Lower lobe of right lung (tissue), 2 donors: Measurements from ENCODE around the gene FTL. TPM values are rescaled to one million over a fixed set of nuclear protein-coding genes. Genes with fewer than 3 reads are reported as not detected.
"Not testable (repeated sequence)": the region's sequence is repeated elsewhere in the genome, so short reads cannot be mapped to it uniquely, and the experiment has no call there.

Source experiments
- ATAC-seq, 2 donors: fragments of 200-7000 bp; cut with Tn5 transposase; one replicate each; pipeline ENCODE4 v1.9.1; 2020 to 2022; ENCODE audit warnings: mild to moderate bottlenecking in 2 of 2, moderate library complexity in 2 of 2
- DNase-seq: peaks from one replicate; pipeline ENCODE4 v3.0.0-alpha.2; 2020
- H3K27ac ChIP-seq: fragments of 200-600 bp; one replicate; pipeline ENCODE4 v1.8.0; 2022
- H3K27me3 ChIP-seq: fragments of 200-600 bp; one replicate; pipeline ENCODE4 v1.8.0; 2022; ENCODE audit warnings: low read depth
- H3K36me3 ChIP-seq: fragments of 200-600 bp; one replicate; pipeline ENCODE4 v1.8.0; 2022; ENCODE audit warnings: mild to moderate bottlenecking
- H3K4me1 ChIP-seq: fragments of 200-600 bp; one replicate; pipeline ENCODE4 v1.8.0; 2022
- H3K4me3 ChIP-seq: fragments of 200-600 bp; one replicate; pipeline ENCODE4 v1.8.0; 2022; ENCODE audit warnings: mild to moderate bottlenecking
- H3K9me3 ChIP-seq: fragments of 200-600 bp; one replicate; pipeline ENCODE4 v1.8.0; 2022
- intact Hi-C: fragments of 100-400 bp; cut with DNase I; formaldehyde crosslinking; loops from one replicate; pipeline ENCODE4 v1.11.0; 2022
- long read RNA-seq: library from polyadenylated mRNA; unstranded; transcript quantifications from one replicate; pipeline ENCODE4 v2.0.0, GENCODE V29; 2021
- total RNA-seq: library from RNA; stranded (reverse); fragmentation: NEBNext Ultra II Directional; extraction: Animal tissue kit (Norgen Biotek cat#: 25700); gene quantifications from one replicate; pipeline ENCODE4 v1.2.1, GENCODE V29; 2021
- TF ChIP-seq, protein P1 (sequence below): fragments of 200-600 bp; IDR thresholded peaks from one replicate; pipeline ENCODE4 v1.8.0; 2022; ENCODE audit warnings: antibody characterized with exemption, mild to moderate bottlenecking
- donor health status: DM: no; HTN: yes; CAD: no; lungs with severe emphysema.

FTL gene
- total RNA-seq = 9,799 TPM
- long read RNA-seq, transcript FTL-201 (4 exons, 878 nt) = major isoform, 10,751 of 11,010 reads
- long read RNA-seq, partial matches to known transcripts = 188 of 11,010 reads
- long read RNA-seq, other reads (novel, unspliced or antisense) = 71 of 11,010 reads

DNA sequence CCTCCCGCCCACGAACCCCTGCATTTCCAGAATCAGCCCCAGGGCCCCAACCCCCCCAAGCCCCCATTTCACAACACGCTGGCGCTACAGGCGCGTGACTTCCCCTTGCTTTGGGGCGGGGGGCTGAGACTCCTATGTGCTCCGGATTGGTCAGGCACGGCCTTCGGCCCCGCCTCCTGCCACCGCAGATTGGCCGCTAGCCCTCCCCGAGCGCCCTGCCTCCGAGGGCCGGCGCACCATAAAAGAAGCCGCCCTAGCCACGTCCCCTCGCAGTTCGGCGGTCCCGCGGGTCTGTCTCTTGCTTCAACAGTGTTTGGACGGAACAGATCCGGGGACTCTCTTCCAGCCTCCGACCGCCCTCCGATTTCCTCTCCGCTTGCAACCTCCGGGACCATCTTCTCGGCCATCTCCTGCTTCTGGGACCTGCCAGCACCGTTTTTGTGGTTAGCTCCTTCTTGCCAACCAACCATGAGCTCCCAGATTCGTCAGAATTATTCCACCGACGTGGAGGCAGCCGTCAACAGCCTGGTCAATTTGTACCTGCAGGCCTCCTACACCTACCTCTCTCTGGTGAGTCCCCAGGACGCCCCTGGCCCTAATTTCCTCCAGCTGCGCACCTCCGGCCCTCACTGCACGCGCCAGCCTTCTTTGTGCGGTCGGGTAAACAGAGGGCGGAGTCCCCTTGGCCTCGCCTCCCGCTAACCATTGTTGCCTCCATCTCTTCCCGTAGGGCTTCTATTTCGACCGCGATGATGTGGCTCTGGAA, at the start of gene FTL:
FTL (plus strand) TSS at position 270 of the 766 bp plus-strand sequence; CDS start at position 469, 199 bp downstream.
- H3K36me3 ChIP-seq = peaks cover 46% of the 10 kb centered on the region
- peak within 1 kb of the TSS; percentile 96 for H3K4me3 ChIP-seq
- DNase-seq (peak; percentile 99), ATAC-seq (peak; percentile 91 to 93)
- H3K4me1 ChIP-seq = peaks cover 52% of the 10 kb centered on the region
- intact Hi-C loops = no loop called here
- no peaks in the 10 kb centered on the region for H3K27me3 ChIP-seq
- TF ChIP-seq, protein P1, sequence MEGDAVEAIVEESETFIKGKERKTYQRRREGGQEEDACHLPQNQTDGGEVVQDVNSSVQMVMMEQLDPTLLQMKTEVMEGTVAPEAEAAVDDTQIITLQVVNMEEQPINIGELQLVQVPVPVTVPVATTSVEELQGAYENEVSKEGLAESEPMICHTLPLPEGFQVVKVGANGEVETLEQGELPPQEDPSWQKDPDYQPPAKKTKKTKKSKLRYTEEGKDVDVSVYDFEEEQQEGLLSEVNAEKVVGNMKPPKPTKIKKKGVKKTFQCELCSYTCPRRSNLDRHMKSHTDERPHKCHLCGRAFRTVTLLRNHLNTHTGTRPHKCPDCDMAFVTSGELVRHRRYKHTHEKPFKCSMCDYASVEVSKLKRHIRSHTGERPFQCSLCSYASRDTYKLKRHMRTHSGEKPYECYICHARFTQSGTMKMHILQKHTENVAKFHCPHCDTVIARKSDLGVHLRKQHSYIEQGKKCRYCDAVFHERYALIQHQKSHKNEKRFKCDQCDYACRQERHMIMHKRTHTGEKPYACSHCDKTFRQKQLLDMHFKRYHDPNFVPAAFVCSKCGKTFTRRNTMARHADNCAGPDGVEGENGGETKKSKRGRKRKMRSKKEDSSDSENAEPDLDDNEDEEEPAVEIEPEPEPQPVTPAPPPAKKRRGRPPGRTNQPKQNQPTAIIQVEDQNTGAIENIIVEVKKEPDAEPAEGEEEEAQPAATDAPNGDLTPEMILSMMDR = no peak
- peak within 1 kb of the TSS; percentile 93 for H3K27ac ChIP-seq
- H3K9me3 ChIP-seq = no peaks in the 10 kb centered on the region

DNA sequence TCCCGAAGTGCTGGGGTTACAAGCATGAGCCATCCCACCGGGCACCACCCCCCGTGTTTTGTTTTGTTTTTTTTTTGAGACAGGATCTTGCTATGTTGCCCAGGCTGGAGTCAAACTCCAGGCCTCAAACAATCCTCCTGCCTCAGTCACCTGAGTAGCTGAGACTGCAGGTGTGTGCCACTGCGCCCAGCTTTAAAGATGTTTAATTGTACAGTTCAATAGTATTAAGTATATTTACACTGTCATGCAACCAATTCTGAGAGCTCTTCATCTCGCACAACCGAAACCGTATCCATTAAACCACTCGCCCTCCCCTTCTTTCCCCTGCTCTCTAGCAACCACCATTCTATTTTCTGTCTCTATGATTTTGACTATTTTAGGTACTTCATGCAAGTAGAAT, 49.4 kb upstream of the FTL start:
- TF ChIP-seq, protein P1 = no peak
- Histone ChIP-seq H3K4me3 (no peak overlapping the region), H3K27ac (no peak overlapping the region), H3K4me1 (no peaks in the 10 kb centered on the region), H3K9me3 (no peaks in the 10 kb centered on the region), H3K36me3 (peaks cover 100% of the 10 kb centered on the region), H3K27me3 (no peaks in the 10 kb centered on the region)
- intact Hi-C loops = no loop called here
- ATAC-seq (peak; percentile 80 to 90), DNase-seq (no peak)

DNA sequence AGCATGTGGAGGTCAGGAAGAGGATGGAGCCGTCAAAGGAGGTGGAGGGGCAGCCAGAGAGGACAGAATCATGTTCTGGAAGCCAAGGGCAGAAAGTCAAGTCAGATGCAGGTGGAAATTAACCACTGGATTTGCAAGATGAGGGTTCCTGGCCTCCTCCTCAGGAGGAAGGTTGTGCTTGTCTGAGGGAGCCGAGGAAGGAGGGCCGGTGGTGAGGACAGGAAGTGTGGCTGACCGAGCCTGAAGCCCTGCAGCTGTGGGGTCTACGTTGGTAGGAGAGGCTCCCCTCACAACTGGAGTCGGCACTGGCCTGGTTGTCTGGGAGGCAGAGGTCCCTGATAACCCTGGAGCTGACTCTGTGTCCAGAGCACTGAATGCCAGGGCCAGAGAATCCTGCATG, 47.0 kb upstream of the FTL start:
- Histone ChIP-seq H3K27me3 (no peaks in the 10 kb centered on the region), H3K9me3 (no peaks in the 10 kb centered on the region), H3K36me3 (peaks cover 97% of the 10 kb centered on the region), H3K27ac (no peak overlapping the region), H3K4me1 (no peaks in the 10 kb centered on the region), H3K4me3 (no peak overlapping the region)
- intact Hi-C loops = no loop called here
- DNase-seq = no peak
- TF ChIP-seq, protein P1 = no peak
- ATAC-seq = no peak

DNA sequence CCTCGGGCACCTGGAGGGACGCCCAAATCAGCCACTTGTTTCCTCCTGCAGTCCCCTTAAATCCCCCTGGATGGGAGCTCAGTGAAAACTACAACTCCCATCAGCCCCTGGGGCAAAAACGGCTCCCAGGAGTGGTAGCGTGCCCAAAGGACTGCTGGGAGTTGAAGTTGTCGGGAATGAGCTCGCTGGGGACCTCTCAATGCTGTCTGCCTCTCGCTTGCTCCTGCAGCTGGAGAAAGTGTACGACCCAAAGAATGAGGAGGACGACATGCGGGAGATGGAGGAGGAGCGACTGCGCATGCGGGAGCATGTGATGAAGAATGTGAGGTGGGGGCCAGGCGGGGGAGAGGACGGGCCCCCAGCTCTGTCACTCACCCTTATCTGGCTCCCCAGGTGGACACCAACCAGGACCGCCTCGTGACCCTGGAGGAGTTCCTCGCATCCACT, 46.3 kb upstream of the FTL start:
- peaks cover 92% of the 10 kb centered on the region for H3K36me3 ChIP-seq
- TF ChIP-seq, protein P1 = no peak
- H3K4me1 ChIP-seq = no peaks in the 10 kb centered on the region
- no peak overlapping the region for H3K27ac ChIP-seq
- intact Hi-C loops = no loop called here
- H3K4me3 ChIP-seq = no peak overlapping the region
- ATAC-seq = no peak
- H3K9me3 ChIP-seq = no peaks in the 10 kb centered on the region
- no peaks in the 10 kb centered on the region for H3K27me3 ChIP-seq
- no peak for DNase-seq

DNA sequence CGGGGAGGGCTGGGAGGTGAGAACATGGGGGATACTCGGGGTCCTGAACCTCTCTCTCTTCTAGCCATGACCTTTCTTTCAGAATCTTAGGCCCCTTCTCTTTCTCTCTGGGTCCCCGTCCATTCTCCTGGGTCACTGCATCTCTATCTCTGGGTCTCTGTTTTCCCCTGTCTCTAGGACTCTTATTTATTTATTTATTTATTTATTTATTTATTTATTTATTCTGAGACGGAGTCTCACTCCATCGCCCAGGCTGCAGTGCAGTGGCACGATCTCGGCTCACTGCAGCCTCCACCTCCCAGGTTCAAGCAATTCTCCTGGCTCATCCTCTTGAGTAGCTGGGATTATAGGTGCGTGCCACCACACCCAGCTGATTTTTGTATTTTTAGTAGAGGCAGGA, 45.8 kb upstream of the FTL start:
- peaks cover 87% of the 10 kb centered on the region for H3K36me3 ChIP-seq
- H3K9me3 ChIP-seq, H3K27me3 ChIP-seq, H3K27ac ChIP-seq, intact Hi-C loops, ATAC-seq, H3K4me1 ChIP-seq, DNase-seq, H3K4me3 ChIP-seq: not testable (repeated sequence)

DNA sequence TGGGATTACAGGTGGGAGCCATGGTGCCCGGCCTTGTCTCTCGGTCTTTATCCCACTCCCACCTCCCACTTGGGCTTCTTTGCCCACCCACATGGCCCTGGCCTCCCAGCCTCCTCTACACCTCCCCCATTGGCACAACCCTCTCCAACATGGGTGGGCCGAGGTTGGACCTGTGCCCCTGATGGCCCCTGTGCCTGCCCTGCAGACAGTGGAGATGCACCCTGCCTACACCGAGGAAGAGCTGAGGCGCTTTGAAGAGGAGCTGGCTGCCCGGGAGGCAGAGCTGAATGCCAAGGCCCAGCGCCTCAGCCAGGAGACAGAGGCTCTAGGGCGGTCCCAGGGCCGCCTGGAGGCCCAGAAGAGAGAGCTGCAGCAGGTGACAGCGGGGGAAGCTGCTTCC, 44.2 kb upstream of the FTL start:
- H3K36me3 ChIP-seq = peaks cover 70% of the 10 kb centered on the region

More for the DNA sequence above, 44.2 kb upstream of the FTL start:
- DNase-seq (no peak), ATAC-seq (no peak)
- no peak overlapping the region for H3K27ac ChIP-seq
- no peak overlapping the region for H3K4me3 ChIP-seq
- H3K9me3 ChIP-seq = no peaks in the 10 kb centered on the region
- H3K4me1 ChIP-seq = no peaks in the 10 kb centered on the region
- intact Hi-C loops = no loop called here
- no peaks in the 10 kb centered on the region for H3K27me3 ChIP-seq
- TF ChIP-seq, protein P1 = no peak
